Trophoblast cell (in vitro differentiated cells and primary cell): Measurements from ENCODE around the gene LENG8.
A peak's percentile ranks its signal among the peaks of the same experiment; 100 is the strongest.
"Not testable (repeated sequence)": the region's sequence is repeated elsewhere in the genome, so short reads cannot be mapped to it uniquely, and the experiment has no call there.

ENCODE experiments used
- DNase-seq, 2 donors: peaks; one replicate each; pipeline ENCODE4 v3.0.0-alpha.2; 2016
- H2AFZ ChIP-seq: 2 replicates; pipeline ENCODE4 v1.6.1; 2013; ENCODE audit warnings: low read length, moderate library complexity, mild to moderate bottlenecking; ENCODE audit not compliant: insufficient read depth, poor library complexity
- H2AK5ac ChIP-seq: 2 replicates; pipeline ENCODE4 v1.6.1; 2013; ENCODE audit warnings: mild to moderate bottlenecking, low read length
- H2BK120ac ChIP-seq: 2 replicates; pipeline ENCODE4 v1.6.1; 2013; ENCODE audit warnings: low read length, mild to moderate bottlenecking, moderate library complexity; ENCODE audit not compliant: insufficient read depth, poor library complexity
- H2BK12ac ChIP-seq: 2 replicates; pipeline ENCODE4 v1.6.1; 2013; ENCODE audit warnings: mild to moderate bottlenecking, low read length, moderate library complexity
- H2BK5ac ChIP-seq: 2 replicates; pipeline ENCODE4 v1.6.1; 2013; ENCODE audit warnings: low read length, low read depth, moderate library complexity, mild to moderate bottlenecking; ENCODE audit not compliant: poor library complexity
- H3K14ac ChIP-seq: 2 replicates; pipeline ENCODE4 v1.6.1; 2013; ENCODE audit warnings: mild to moderate bottlenecking, low read length
- H3K18ac ChIP-seq: 2 replicates; pipeline ENCODE4 v1.6.1; 2013; ENCODE audit warnings: mild to moderate bottlenecking, low read length
- H3K23ac ChIP-seq: 2 replicates; pipeline ENCODE4 v1.6.1; 2013; ENCODE audit warnings: low read length
- H3K27ac ChIP-seq: 2 replicates; pipeline ENCODE4 v1.5.1; 2013; ENCODE audit warnings: low read depth, mild to moderate bottlenecking, inconsistent platforms, low read length, moderate library complexity
- H3K27me3 ChIP-seq: 2 replicates; pipeline ENCODE4 v1.6.1; 2013; ENCODE audit warnings: inconsistent platforms, mild to moderate bottlenecking, low read length, moderate library complexity; ENCODE audit not compliant: insufficient read depth
- H3K36me3 ChIP-seq, 2 experiments: 1 replicate in 1 of 2; 2 replicates in 1 of 2; pipeline ENCODE4 v1.6.1; 2013; ENCODE audit warnings: low read length in 2 of 2, mild to moderate bottlenecking in 2 of 2, moderate library complexity in 1 of 2; ENCODE audit not compliant: insufficient read depth in 2 of 2, control insufficient read depth in 1 of 2
- H3K4ac ChIP-seq: 2 replicates; pipeline ENCODE4 v1.6.1; 2013; ENCODE audit warnings: low read depth, mild to moderate bottlenecking, low read length, moderate library complexity
- H3K4me1 ChIP-seq, 2 experiments: 1 replicate in 1 of 2; 2 replicates in 1 of 2; pipeline ENCODE4 v1.6.1; 2013; ENCODE audit warnings: low read length in 2 of 2, mild to moderate bottlenecking in 2 of 2, moderate library complexity in 1 of 2; ENCODE audit not compliant: insufficient read depth in 2 of 2, control insufficient read depth in 1 of 2
- H3K4me2 ChIP-seq: 2 replicates; pipeline ENCODE4 v1.6.1; 2013; ENCODE audit warnings: inconsistent platforms, mild to moderate bottlenecking, low read length, moderate library complexity
- H3K4me3 ChIP-seq: 2 replicates; pipeline ENCODE4 v1.5.1; 2013; ENCODE audit warnings: mild to moderate bottlenecking, low read depth, low read length, inconsistent platforms
- H3K79me1 ChIP-seq: one replicate; pipeline ENCODE4 v1.6.1; 2013; ENCODE audit warnings: low read length
- H3K79me2 ChIP-seq: 2 replicates; pipeline ENCODE4 v1.6.1; 2013; ENCODE audit warnings: low read length, mild to moderate bottlenecking; ENCODE audit not compliant: control insufficient read depth, insufficient read depth, poor library complexity
- H3K9ac ChIP-seq: 2 replicates; pipeline ENCODE4 v1.6.1; 2013; ENCODE audit warnings: mild to moderate bottlenecking, low read length
- H3K9me3 ChIP-seq: 2 replicates; pipeline ENCODE4 v1.6.1; 2013; ENCODE audit warnings: low read depth, mild to moderate bottlenecking, control low read depth, inconsistent platforms, low read length; ENCODE audit not compliant: insufficient read depth
- H4K12ac ChIP-seq: 2 replicates; pipeline ENCODE4 v1.6.1; 2013; ENCODE audit warnings: low read depth, mild to moderate bottlenecking, low read length, moderate library complexity
- H4K8ac ChIP-seq: 2 replicates; pipeline ENCODE4 v1.6.1; 2013; ENCODE audit warnings: low read depth, mild to moderate bottlenecking, low read length, moderate library complexity
- H4K91ac ChIP-seq: one replicate; pipeline ENCODE4 v1.6.1; 2013; ENCODE audit warnings: low read depth, mild to moderate bottlenecking, low read length, moderate library complexity
- whole genome bisulfite sequencing: extraction: QIAGEN DNeasy Blood & Tissue Kit; methylation state at CpG from one replicate; pipeline ENCODE4 v1.1.7; 2013; ENCODE audit warnings: missing lambda C conversion rate; ENCODE audit not compliant: insufficient read length, insufficient coverage; ENCODE audit errors: extremely low coverage; 5-methylcytosine and 5-hydroxymethylcytosine counted together

The LENG8 gene

GRCh38 chr19:54493967-54494585 is 45.1 kb downstream of the LENG8 start:
- H3K9me3 ChIP-seq: peaks cover 24% of the 10 kb centered on the region
- no peaks in the 10 kb centered on the region for H3K36me3 ChIP-seq
- no peak overlapping the region for H3K18ac ChIP-seq
- no peak overlapping the region for H3K4ac ChIP-seq
- H3K27me3 ChIP-seq: no peaks in the 10 kb centered on the region
- H2BK12ac ChIP-seq: no peak overlapping the region
- no peak overlapping the region for H4K91ac ChIP-seq
- H4K8ac ChIP-seq: no peak overlapping the region
- H3K23ac ChIP-seq: no peak overlapping the region
- H2BK120ac ChIP-seq: no peak overlapping the region
- H2AK5ac ChIP-seq: no peak overlapping the region
- H3K4me3 ChIP-seq: no peak overlapping the region
- WGBS: no CpG with 5 or more reads among the region's 10 CpGs
- no peak overlapping the region for H4K12ac ChIP-seq
- no peak overlapping the region for H3K14ac ChIP-seq
- H3K79me2 ChIP-seq: no peaks in the 10 kb centered on the region
- no peak overlapping the region for H3K9ac ChIP-seq
- DNase-seq: peak; percentile 81 to 98
- no peaks in the 10 kb centered on the region for H3K4me1 ChIP-seq
- H2AFZ ChIP-seq: no peak overlapping the region
- no peak overlapping the region for H2BK5ac ChIP-seq
- no peak overlapping the region for H3K27ac ChIP-seq
- H3K4me2 ChIP-seq: no peak overlapping the region
- H3K79me1 ChIP-seq: no peaks in the 10 kb centered on the region

GRCh38 chr19:54495284-54495683 is 46.3 kb downstream of the LENG8 start:
- not testable (repeated sequence) for H2AFZ ChIP-seq, H3K36me3 ChIP-seq, H3K9ac ChIP-seq, H3K27ac ChIP-seq, H3K23ac ChIP-seq, H3K4me2 ChIP-seq, H3K27me3 ChIP-seq, H3K18ac ChIP-seq, H4K8ac ChIP-seq, H3K4me3 ChIP-seq, H4K91ac ChIP-seq, H2BK120ac ChIP-seq, H3K4me1 ChIP-seq, DNase-seq, H2BK5ac ChIP-seq, H3K4ac ChIP-seq, H2BK12ac ChIP-seq, H2AK5ac ChIP-seq, H3K79me2 ChIP-seq, H3K14ac ChIP-seq, H3K79me1 ChIP-seq, H4K12ac ChIP-seq
- WGBS: no CpG with 5 or more reads among the region's 5 CpGs
- H3K9me3 ChIP-seq: peaks cover 22% of the 10 kb centered on the region

GRCh38 chr19:54497747-54498450 is 48.9 kb downstream of the LENG8 start:
- H2AK5ac ChIP-seq, H3K79me1 ChIP-seq, H3K36me3 ChIP-seq, H4K91ac ChIP-seq, H2BK12ac ChIP-seq, DNase-seq, H2BK120ac ChIP-seq, H2AFZ ChIP-seq, H3K4me3 ChIP-seq, H3K4me1 ChIP-seq, H3K27me3 ChIP-seq, H3K14ac ChIP-seq, H3K9ac ChIP-seq, H3K18ac ChIP-seq, H4K12ac ChIP-seq, H3K79me2 ChIP-seq, H4K8ac ChIP-seq, H2BK5ac ChIP-seq, H3K4ac ChIP-seq, H3K4me2 ChIP-seq, H3K27ac ChIP-seq, H3K23ac ChIP-seq: not testable (repeated sequence)
- peaks cover 22% of the 10 kb centered on the region for H3K9me3 ChIP-seq
- WGBS: no CpG with 5 or more reads among the region's 15 CpGs

GRCh38 chr19:54498451-54498772 is 49.4 kb downstream of the LENG8 start:
- not testable (repeated sequence) for H3K4me2 ChIP-seq, H3K79me2 ChIP-seq, H2AFZ ChIP-seq, H4K12ac ChIP-seq, H2BK120ac ChIP-seq, H3K4ac ChIP-seq, H4K91ac ChIP-seq, H3K36me3 ChIP-seq, DNase-seq, H4K8ac ChIP-seq, H3K27me3 ChIP-seq, H3K4me1 ChIP-seq, H3K79me1 ChIP-seq, H3K4me3 ChIP-seq, H2BK5ac ChIP-seq, H3K23ac ChIP-seq, H3K9ac ChIP-seq, H3K18ac ChIP-seq, H3K14ac ChIP-seq, H2BK12ac ChIP-seq, H3K27ac ChIP-seq, H2AK5ac ChIP-seq
- peaks cover 21% of the 10 kb centered on the region for H3K9me3 ChIP-seq
- no CpG with 5 or more reads among the region's 9 CpGs for WGBS
